HG03342 (cell line): ENCODE data around the gene TSPEAR.

Source experiments
- ATAC-seq: cut with Tn5 transposase; IDR thresholded peaks from one replicate; pipeline ENCODE4 v1.9.1; 2021; ENCODE audit warnings: mild to moderate bottlenecking, moderate library complexity; ENCODE audit not compliant: unreplicated experiment

The TSPEAR gene

GRCh38 chr21:44741921-44742320, 30.5 kb upstream of the TSPEAR start:
- ATAC-seq = no peak

GRCh38 chr21:44740742-44741141, 29.4 kb upstream of the TSPEAR start:
- no peak for ATAC-seq

- ATAC-seq = no peak
Measured at GRCh38 chr21:44739316-44739715, 27.9 kb upstream of the TSPEAR start.

GRCh38 chr21:44738621-44739020, 27.2 kb upstream of the TSPEAR start:
- no peak for ATAC-seq

- ATAC-seq = no peak
Measured at GRCh38 chr21:44737706-44738354, 26.5 kb upstream of the TSPEAR start.

GRCh38 chr21:44736291-44737004, 25.1 kb upstream of the TSPEAR start:
- ATAC-seq = no peak

GRCh38 chr21:44735821-44736220, 24.4 kb upstream of the TSPEAR start:
- no peak for ATAC-seq

GRCh38 chr21:44734841-44735240, 23.5 kb upstream of the TSPEAR start:
- no peak for ATAC-seq

GRCh38 chr21:44734026-44734745, 22.8 kb upstream of the TSPEAR start:
- ATAC-seq = no peak

GRCh38 chr21:44732956-44733355, 21.6 kb upstream of the TSPEAR start:
- no peak for ATAC-seq

GRCh38 chr21:44732263-44732662, 20.9 kb upstream of the TSPEAR start:
- no peak for ATAC-seq

GRCh38 chr21:44730951-44731579, 19.7 kb upstream of the TSPEAR start:
- ATAC-seq = no peak

- no peak for ATAC-seq
Measured at GRCh38 chr21:44730028-44730395, 18.6 kb upstream of the TSPEAR start.

GRCh38 chr21:44729336-44730027, 18.1 kb upstream of the TSPEAR start:
- no peak for ATAC-seq

- ATAC-seq = no peak
Measured at GRCh38 chr21:44728716-44729115, 17.3 kb upstream of the TSPEAR start.

- no peak for ATAC-seq
Measured at GRCh38 chr21:44727757-44728156, 16.4 kb upstream of the TSPEAR start.

GRCh38 chr21:44727321-44727720, 15.9 kb upstream of the TSPEAR start:
- ATAC-seq = no peak

GRCh38 chr21:44726826-44727225, 15.5 kb upstream of the TSPEAR start:
- ATAC-seq = no peak

- no peak for ATAC-seq
Measured at GRCh38 chr21:44724926-44725325, 13.6 kb upstream of the TSPEAR start.

GRCh38 chr21:44724196-44724595, 12.8 kb upstream of the TSPEAR start:
- ATAC-seq = no peak
